Panc1 (cell line): ENCODE data around the gene MYRIP. TPM values are rescaled to one million over a fixed set of nuclear protein-coding genes. Genes with fewer than 3 reads are reported as not detected.

Experiments used
- ATAC-seq: fragments of 200-7000 bp; cut with Tn5 transposase; 2 replicates; pipeline ENCODE4 v1.9.1; 2020; ENCODE audit warnings: mild to moderate bottlenecking, moderate library complexity
- BruUV-seq: library from RNA; stranded (reverse); fragments of 400-500 nt; replicated peaks from 2 replicates; lab custom pipeline; 2021; lab: Mats Ljungman, UMichigan
- CTCF ChIA-PET: fragments of 300-600 bp; sonication (Branson Sonifier 250); formaldehyde crosslinking; loops from one replicate; lab custom pipeline; 2022; ENCODE audit warnings: antibody characterized with exemption; lab: Charles Lee
- POLR2A ChIA-PET: fragments of 300-600 bp; sonication (Branson Sonifier 250); formaldehyde crosslinking; loops from one replicate; lab custom pipeline; 2022; ENCODE audit warnings: antibody characterized with exemption; lab: Charles Lee
- DNase-seq: peaks from one replicate; pipeline ENCODE4 v3.0.0-alpha.2; 2010; ENCODE audit warnings: low read depth, low spot score
- H3K27ac ChIP-seq: 2 replicates; pipeline ENCODE4 v1.5.1; 2011; ENCODE audit warnings: mild to moderate bottlenecking, low read length, inconsistent platforms
- H3K27me3 ChIP-seq: fragments of 200-500 bp; sonication (Bioruptor generic); 2 replicates; pipeline ENCODE4 v1.6.0; 2014; ENCODE audit warnings: low read length, inconsistent platforms; ENCODE audit not compliant: control insufficient read depth, insufficient read depth
- H3K36me3 ChIP-seq: fragments of 200-500 bp; sonication (Bioruptor generic); 2 replicates; pipeline ENCODE4 v1.5.1; 2014; ENCODE audit warnings: inconsistent platforms, mild to moderate bottlenecking, low read length, moderate library complexity; ENCODE audit not compliant: control insufficient read depth, insufficient read depth
- H3K4me1 ChIP-seq: 2 replicates; pipeline ENCODE4 v1.5.1; 2011; ENCODE audit warnings: inconsistent platforms, mild to moderate bottlenecking, low read length, moderate library complexity; ENCODE audit not compliant: control insufficient read depth, insufficient read depth
- H3K4me3 ChIP-seq, 2 experiments: 2 replicates each; pipeline ENCODE4 v1.5.1; 2011 to 2012; ENCODE audit warnings: low read depth in 2 of 2, low read length in 2 of 2, mild to moderate bottlenecking in 2 of 2, inconsistent platforms in 1 of 2, moderate library complexity in 1 of 2
- H3K9me3 ChIP-seq: fragments of 200-500 bp; sonication (Bioruptor generic); 2 replicates; pipeline ENCODE4 v1.5.1; 2014; ENCODE audit warnings: low read depth, mild to moderate bottlenecking, inconsistent platforms, low read length, moderate library complexity; ENCODE audit not compliant: control insufficient read depth, insufficient read depth
- POLR2AphosphoS5 ChIP-seq: IDR thresholded peaks from 2 replicates; pipeline ENCODE4 v1.6.1; 2012; ENCODE audit warnings: mild to moderate bottlenecking, low read depth, low read length, moderate library complexity
- SIN3A ChIP-seq: IDR thresholded peaks from 2 replicates; pipeline ENCODE4 v1.6.1; 2012; ENCODE audit warnings: low read depth, mild to moderate bottlenecking, low read length, moderate library complexity, borderline replicate concordance; ENCODE audit not compliant: insufficient read depth
- TCF7L2 ChIP-seq: IDR thresholded peaks from 2 replicates; pipeline ENCODE4 v1.6.1; 2011; ENCODE audit warnings: mild to moderate bottlenecking, low read depth, low read length, inconsistent platforms
- in situ Hi-C: cut with HindIII; loops from 2 replicates; pipeline ENCODE4 v1.10.0; 2016; ENCODE audit warnings: low sequenced_read_pairs, low pct_unique_long_range_greater_than_20kb
- intact Hi-C: fragments of 100-400 bp; cut with micrococcal nuclease; formaldehyde crosslinking; loops from one replicate; pipeline ENCODE4 v1.10.0; 2022; ENCODE audit not compliant: unreplicated experiment
- total RNA-seq: library from RNA; stranded (reverse); gene quantifications from one replicate; pipeline ENCODE4 v1.2.1, GENCODE V29; 2021; ENCODE audit not compliant: unreplicated experiment
- TF ChIP-seq, protein P1 (sequence below): fragments of 450-650 bp; IDR thresholded peaks from 2 replicates; pipeline ENCODE4 v1.5.1; 2017; ENCODE audit warnings: mild to moderate bottlenecking
- TF ChIP-seq, protein P2 (sequence below), 2 experiments: IDR thresholded peaks; 2 replicates each; pipeline ENCODE4 v1.6.1; 2011 to 2012; ENCODE audit warnings: low read depth in 2 of 2, control low read depth in 1 of 2, low read length in 1 of 2, mild to moderate bottlenecking in 1 of 2, moderate library complexity in 1 of 2; ENCODE audit not compliant: insufficient read depth in 1 of 2

MYRIP gene
- total RNA-seq, 1 experiment from 2014 or later: 0.59 TPM

DNA sequence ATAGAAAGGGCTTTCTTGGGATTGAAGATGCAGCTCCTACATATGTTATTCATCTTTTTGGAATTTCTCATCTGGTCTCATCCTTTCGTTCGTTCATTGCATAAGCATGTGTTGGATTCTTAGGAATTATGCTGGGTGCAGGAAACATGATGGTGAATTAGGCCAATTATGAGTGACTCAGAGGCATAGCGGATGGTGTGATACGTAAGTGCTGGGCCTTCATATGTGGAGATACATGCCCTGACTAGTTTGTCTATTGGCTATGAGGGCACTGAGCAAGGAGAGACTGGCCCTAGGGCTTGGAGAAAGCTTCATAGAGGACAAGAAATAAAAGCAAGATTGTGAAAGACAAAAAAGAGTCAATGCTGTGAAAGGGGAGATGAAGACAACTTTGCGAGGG is 235.1 kb downstream of the MYRIP start:
- in situ Hi-C loops: no loop called here
- CTCF ChIA-PET: no interaction called here
- TF ChIP-seq POLR2AphosphoS5 (no peak), TCF7L2 (no peak), SIN3A (no peak)
- TF ChIP-seq, protein P1, sequence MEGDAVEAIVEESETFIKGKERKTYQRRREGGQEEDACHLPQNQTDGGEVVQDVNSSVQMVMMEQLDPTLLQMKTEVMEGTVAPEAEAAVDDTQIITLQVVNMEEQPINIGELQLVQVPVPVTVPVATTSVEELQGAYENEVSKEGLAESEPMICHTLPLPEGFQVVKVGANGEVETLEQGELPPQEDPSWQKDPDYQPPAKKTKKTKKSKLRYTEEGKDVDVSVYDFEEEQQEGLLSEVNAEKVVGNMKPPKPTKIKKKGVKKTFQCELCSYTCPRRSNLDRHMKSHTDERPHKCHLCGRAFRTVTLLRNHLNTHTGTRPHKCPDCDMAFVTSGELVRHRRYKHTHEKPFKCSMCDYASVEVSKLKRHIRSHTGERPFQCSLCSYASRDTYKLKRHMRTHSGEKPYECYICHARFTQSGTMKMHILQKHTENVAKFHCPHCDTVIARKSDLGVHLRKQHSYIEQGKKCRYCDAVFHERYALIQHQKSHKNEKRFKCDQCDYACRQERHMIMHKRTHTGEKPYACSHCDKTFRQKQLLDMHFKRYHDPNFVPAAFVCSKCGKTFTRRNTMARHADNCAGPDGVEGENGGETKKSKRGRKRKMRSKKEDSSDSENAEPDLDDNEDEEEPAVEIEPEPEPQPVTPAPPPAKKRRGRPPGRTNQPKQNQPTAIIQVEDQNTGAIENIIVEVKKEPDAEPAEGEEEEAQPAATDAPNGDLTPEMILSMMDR: no peak
- TF ChIP-seq, protein P2, sequence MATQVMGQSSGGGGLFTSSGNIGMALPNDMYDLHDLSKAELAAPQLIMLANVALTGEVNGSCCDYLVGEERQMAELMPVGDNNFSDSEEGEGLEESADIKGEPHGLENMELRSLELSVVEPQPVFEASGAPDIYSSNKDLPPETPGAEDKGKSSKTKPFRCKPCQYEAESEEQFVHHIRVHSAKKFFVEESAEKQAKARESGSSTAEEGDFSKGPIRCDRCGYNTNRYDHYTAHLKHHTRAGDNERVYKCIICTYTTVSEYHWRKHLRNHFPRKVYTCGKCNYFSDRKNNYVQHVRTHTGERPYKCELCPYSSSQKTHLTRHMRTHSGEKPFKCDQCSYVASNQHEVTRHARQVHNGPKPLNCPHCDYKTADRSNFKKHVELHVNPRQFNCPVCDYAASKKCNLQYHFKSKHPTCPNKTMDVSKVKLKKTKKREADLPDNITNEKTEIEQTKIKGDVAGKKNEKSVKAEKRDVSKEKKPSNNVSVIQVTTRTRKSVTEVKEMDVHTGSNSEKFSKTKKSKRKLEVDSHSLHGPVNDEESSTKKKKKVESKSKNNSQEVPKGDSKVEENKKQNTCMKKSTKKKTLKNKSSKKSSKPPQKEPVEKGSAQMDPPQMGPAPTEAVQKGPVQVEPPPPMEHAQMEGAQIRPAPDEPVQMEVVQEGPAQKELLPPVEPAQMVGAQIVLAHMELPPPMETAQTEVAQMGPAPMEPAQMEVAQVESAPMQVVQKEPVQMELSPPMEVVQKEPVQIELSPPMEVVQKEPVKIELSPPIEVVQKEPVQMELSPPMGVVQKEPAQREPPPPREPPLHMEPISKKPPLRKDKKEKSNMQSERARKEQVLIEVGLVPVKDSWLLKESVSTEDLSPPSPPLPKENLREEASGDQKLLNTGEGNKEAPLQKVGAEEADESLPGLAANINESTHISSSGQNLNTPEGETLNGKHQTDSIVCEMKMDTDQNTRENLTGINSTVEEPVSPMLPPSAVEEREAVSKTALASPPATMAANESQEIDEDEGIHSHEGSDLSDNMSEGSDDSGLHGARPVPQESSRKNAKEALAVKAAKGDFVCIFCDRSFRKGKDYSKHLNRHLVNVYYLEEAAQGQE (IDR thresholded peaks at IDR 0.05; ENCODE audit: insufficient read depth in 1 of 2, low read depth in 2 of 2, low read length in 1 of 2): no peak
- no TSS peak for BruUV-seq
- H3K36me3 ChIP-seq: no peaks in the 10 kb centered on the region
- intact Hi-C loops: no loop called here
- ATAC-seq (no peak), DNase-seq (no peak)
- H3K27ac ChIP-seq: no peak overlapping the region
- H3K4me1 ChIP-seq: no peaks in the 10 kb centered on the region
- H3K27me3 ChIP-seq: no peaks in the 10 kb centered on the region
- no peak overlapping the region for H3K4me3 ChIP-seq
- POLR2A ChIA-PET: no interaction called here
- no peaks in the 10 kb centered on the region for H3K9me3 ChIP-seq

DNA sequence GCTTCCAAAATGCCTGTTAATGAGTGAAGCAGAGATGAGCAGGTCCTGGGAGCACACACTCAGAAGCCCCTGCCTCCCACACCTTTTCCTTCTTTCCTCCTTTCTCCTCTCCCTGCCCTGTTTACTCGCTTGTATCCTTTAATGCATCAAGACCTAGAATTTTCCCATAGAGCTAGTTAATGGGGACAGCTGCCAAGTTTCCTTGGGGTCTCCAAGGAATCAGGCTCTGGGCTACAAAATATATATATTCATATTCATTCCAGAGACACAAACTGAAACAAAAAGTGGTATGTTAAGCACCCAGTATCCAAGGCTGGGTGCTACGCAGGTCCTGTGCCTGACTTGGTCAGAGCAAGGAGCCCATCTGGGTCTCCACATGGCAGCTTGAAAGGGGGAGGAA is 235.6 kb downstream of the MYRIP start:
- no peak overlapping the region for H3K4me3 ChIP-seq
- CTCF ChIA-PET: no interaction called here
- TF ChIP-seq, protein P1: no peak
- TF ChIP-seq, protein P2 (IDR thresholded peaks at IDR 0.05; ENCODE audit: insufficient read depth in 1 of 2, low read depth in 2 of 2, low read length in 1 of 2): no peak
- TF ChIP-seq TCF7L2: no peak
- no peak for TF ChIP-seq SIN3A
- TF ChIP-seq POLR2AphosphoS5: no peak
- DNase-seq (no peak), ATAC-seq (no peak)
- H3K36me3 ChIP-seq: no peaks in the 10 kb centered on the region
- no peaks in the 10 kb centered on the region for H3K9me3 ChIP-seq
- POLR2A ChIA-PET: no interaction called here
- H3K27ac ChIP-seq: no peak overlapping the region
- intact Hi-C loops: no loop called here
- H3K4me1 ChIP-seq: no peaks in the 10 kb centered on the region
- in situ Hi-C loops: no loop called here
- no TSS peak for BruUV-seq
- H3K27me3 ChIP-seq: no peaks in the 10 kb centered on the region
